Measurements from ENCODE around the gene TCF19.

TCF19 gene

GRCh38 chr6:31128093-31128676 is 30.2 kb upstream of the TCF19 start:
- DNase-seq (ENCODE audit: low read depth in 2 of 2): peak; percentile 43 to 66

- DNase-seq (ENCODE audit: low read depth in 2 of 2): no peak
These were observed 29.3 kb upstream of the TCF19 start for GRCh38 chr6:31129130-31129529.

GRCh38 chr6:31130751-31131150 is 27.6 kb upstream of the TCF19 start:
- DNase-seq (ENCODE audit: low read depth in 2 of 2): no peak

- DNase-seq (ENCODE audit: low read depth in 2 of 2): no peak
These were observed 26.8 kb upstream of the TCF19 start for GRCh38 chr6:31131595-31131994.

GRCh38 chr6:31132806-31133205 is 25.6 kb upstream of the TCF19 start:
- DNase-seq (ENCODE audit: low read depth in 2 of 2): no peak

- DNase-seq (ENCODE audit: low read depth in 2 of 2): no peak
These were observed 22.7 kb upstream of the TCF19 start for GRCh38 chr6:31135710-31136109.

- no peak for DNase-seq (ENCODE audit: low read depth in 2 of 2)
These were observed 19.4 kb upstream of the TCF19 start, which contains the start of gene PSORS1C2 for GRCh38 chr6:31138982-31139381. PSORS1C2 (minus strand) TSS chr6:31139066; CDS start chr6:31139026, 40 bp downstream.

GRCh38 chr6:31139599-31139998 is 18.8 kb upstream of the TCF19 start:
- no peak for DNase-seq (ENCODE audit: low read depth in 2 of 2)

- DNase-seq (ENCODE audit: low read depth in 2 of 2): no peak
These were observed 17.7 kb upstream of the TCF19 start for GRCh38 chr6:31140643-31141042.

GRCh38 chr6:31142361-31142761 is 16.0 kb upstream of the TCF19 start:
- DNase-seq (ENCODE audit: low read depth in 2 of 2): no peak

- no peak for DNase-seq (ENCODE audit: low read depth in 2 of 2)
These were observed 15.2 kb upstream of the TCF19 start for GRCh38 chr6:31143148-31143547.

GRCh38 chr6:31144296-31144969 is 14.0 kb upstream of the TCF19 start:
- DNase-seq (ENCODE audit: low read depth in 2 of 2): no peak

- DNase-seq (ENCODE audit: low read depth in 2 of 2): no peak
These were observed 13.4 kb upstream of the TCF19 start for GRCh38 chr6:31144970-31145340.

- DNase-seq (ENCODE audit: low read depth in 2 of 2): no peak
These were observed 13.0 kb upstream of the TCF19 start for GRCh38 chr6:31145386-31145785.

GRCh38 chr6:31149827-31150447 is 8.5 kb upstream of the TCF19 start:
- DNase-seq (ENCODE audit: low read depth in 2 of 2): no peak

GRCh38 chr6:31152781-31153180 is 5.6 kb upstream of the TCF19 start:
- DNase-seq (ENCODE audit: low read depth in 2 of 2): no peak

- DNase-seq (ENCODE audit: low read depth in 2 of 2): no peak
These were observed 4.0 kb upstream of the TCF19 start for GRCh38 chr6:31154436-31154835.

- DNase-seq (ENCODE audit: low read depth in 2 of 2): no peak
These were observed 1.7 kb upstream of the TCF19 start for GRCh38 chr6:31156641-31157040.

GRCh38 chr6:31157513-31158139 is 763 bp upstream of the TCF19 start, which contains the start of gene CCHCR1:
CCHCR1 (minus strand) TSS chr6:31157802; CDS start chr6:31157600, 202 bp downstream.
- no peak for DNase-seq (ENCODE audit: low read depth in 2 of 2)

- no peak for DNase-seq (ENCODE audit: low read depth in 2 of 2)
These were observed 770 bp downstream of the TCF19 start for GRCh38 chr6:31158863-31159855.
